ENCODE measurements around the gene MDN1.
"Not testable (repeated sequence)": the region's sequence is repeated elsewhere in the genome, so short reads cannot be mapped to it uniquely, and the experiment has no call there.

Gene MDN1

GRCh38 chr6:89655122-89655521, 164.5 kb downstream of the MDN1 start:
- no peak overlapping the region for H3K4me3 ChIP-seq (ENCODE audit: low read depth, low read length)
- ChIA-PET POLR2A (no interaction called here), CTCF (no interaction called here)
- TF ChIP-seq CTCF (IDR thresholded peaks at IDR 0.05; ENCODE audit: insufficient read depth, low read length, missing control alignments): no peak
- DNase-seq (ENCODE audit: low read depth, low spot score): no peak

DNA sequence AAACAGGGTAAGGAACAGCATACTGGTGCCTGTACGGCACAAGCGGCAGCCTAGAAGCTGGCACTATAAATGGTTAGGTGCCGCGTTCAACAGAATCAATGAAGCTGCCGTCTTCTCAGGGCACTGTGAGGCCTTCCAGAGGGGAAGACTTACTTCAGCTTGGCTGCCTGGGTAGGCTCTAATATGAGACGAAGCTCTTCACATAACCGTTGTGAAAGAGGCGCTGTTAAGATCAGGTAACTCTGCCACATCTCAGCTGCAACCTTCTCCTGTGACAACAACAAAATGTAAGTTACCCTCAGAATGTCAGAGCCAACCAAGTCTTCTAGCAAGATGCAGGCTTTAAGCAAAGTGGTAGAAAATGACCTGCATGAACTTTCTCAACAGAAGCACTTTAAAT, 169.0 kb downstream of the MDN1 start:
- no peak for TF ChIP-seq CTCF (IDR thresholded peaks at IDR 0.05; ENCODE audit: insufficient read depth, low read length, missing control alignments)
- DNase-seq (ENCODE audit: low read depth, low spot score): no peak
- POLR2A ChIA-PET: no interaction called here
- CTCF ChIA-PET: interaction anchor here (0.9 to 1.9 kb wide), 2 partner anchors 11 to 279 kb away, joined by 4 to 9 read pairs; no protein-coding TSS in a partner anchor
- no peak overlapping the region for H3K4me3 ChIP-seq (ENCODE audit: low read depth, low read length)

- H3K4me3 ChIP-seq (ENCODE audit: low read depth, low read length): no peak overlapping the region
- no peak for TF ChIP-seq CTCF (IDR thresholded peaks at IDR 0.05; ENCODE audit: insufficient read depth, low read length, missing control alignments)
- CTCF ChIA-PET: interaction anchor here (1.9 kb wide), 1 partner anchor 278 kb away, joined by 9 read pairs; no protein-coding TSS in a partner anchor
- DNase-seq (ENCODE audit: low read depth, low spot score): no peak
- POLR2A ChIA-PET: no interaction called here
Observed at GRCh38 chr6:89649682-89650081, 169.9 kb downstream of the MDN1 start.

GRCh38 chr6:89644864-89645263, 174.7 kb downstream of the MDN1 start:
- ChIA-PET CTCF (no interaction called here), POLR2A (no interaction called here)
- no peak for DNase-seq (ENCODE audit: low read depth, low spot score)
- no peak overlapping the region for H3K4me3 ChIP-seq (ENCODE audit: low read depth, low read length)
- no peak for TF ChIP-seq CTCF (IDR thresholded peaks at IDR 0.05; ENCODE audit: insufficient read depth, low read length, missing control alignments)

GRCh38 chr6:89643406-89643805, 176.2 kb downstream of the MDN1 start:
- DNase-seq (ENCODE audit: low read depth, low spot score): no peak
- TF ChIP-seq CTCF (IDR thresholded peaks at IDR 0.05; ENCODE audit: insufficient read depth, low read length, missing control alignments): no peak
- no peak overlapping the region for H3K4me3 ChIP-seq (ENCODE audit: low read depth, low read length)
- POLR2A ChIA-PET: no interaction called here
- CTCF ChIA-PET: no interaction called here

DNA sequence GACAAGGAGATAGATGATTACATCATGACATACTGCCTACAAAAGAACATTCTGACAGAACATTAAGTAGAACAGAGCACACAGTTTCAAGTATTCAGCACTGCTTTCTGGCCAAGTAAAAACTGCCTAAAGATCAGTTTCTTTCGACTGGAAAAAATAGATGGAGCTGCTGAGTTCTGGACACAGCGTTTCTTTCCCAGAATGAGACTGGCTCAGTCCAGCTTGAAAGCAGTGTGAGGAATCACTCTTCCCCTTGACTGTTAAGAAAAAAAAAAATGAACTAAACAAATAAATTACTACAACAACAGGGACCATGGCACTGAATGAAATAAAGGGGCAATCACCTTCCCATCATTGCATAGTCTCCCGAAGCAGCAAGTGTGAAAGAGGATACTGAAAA, 176.6 kb downstream of the MDN1 start:
- no peak overlapping the region for H3K4me3 ChIP-seq (ENCODE audit: low read depth, low read length)
- no peak for TF ChIP-seq CTCF (IDR thresholded peaks at IDR 0.05; ENCODE audit: insufficient read depth, low read length, missing control alignments)
- no peak for DNase-seq (ENCODE audit: low read depth, low spot score)
- ChIA-PET POLR2A (no interaction called here), CTCF (no interaction called here)

DNA sequence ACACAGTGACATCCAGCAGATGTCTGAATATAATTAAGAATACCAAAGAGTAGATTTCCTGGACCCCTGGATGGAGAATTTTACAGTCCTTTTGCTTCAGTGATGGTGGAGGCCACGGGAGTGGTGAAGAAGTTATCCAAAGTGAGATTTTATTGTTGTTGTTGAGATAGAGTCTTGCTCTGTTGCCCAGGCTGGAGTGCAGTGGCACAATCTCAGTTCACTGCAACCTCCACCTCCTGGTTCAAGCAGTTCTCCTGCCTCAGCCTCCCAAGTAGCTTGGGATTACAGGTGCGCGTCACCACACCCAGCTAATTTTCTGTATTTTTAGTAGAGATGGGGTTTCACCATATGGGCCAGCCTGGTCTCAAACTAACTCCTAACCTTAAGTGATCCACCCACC, 178.0 kb downstream of the MDN1 start:
- CTCF ChIA-PET; H3K4me3 ChIP-seq (ENCODE audit: low read depth, low read length); POLR2A ChIA-PET; DNase-seq (ENCODE audit: low read depth, low spot score): not testable (repeated sequence)
